GM12874 (cell line): Measurements from ENCODE around the gene TMEM52.

Experiments used
- CTCF ChIP-seq: IDR thresholded peaks from 2 replicates; pipeline ENCODE4 v1.5.1; 2011; ENCODE audit warnings: low read depth, mild to moderate bottlenecking, control low read depth, low read length, moderate library complexity; ENCODE audit not compliant: insufficient read depth

Gene TMEM52

GRCh38 chr1:1929639-1930545 lies 10.8 kb upstream of the TMEM52 start:
- TF ChIP-seq CTCF, result no peak

GRCh38 chr1:1929102-1929638 lies 10.1 kb upstream of the TMEM52 start:
- TF ChIP-seq CTCF, result no peak

- no peak for TF ChIP-seq CTCF
Measured at GRCh38 chr1:1928231-1929101, 9.4 kb upstream of the TMEM52 start.

GRCh38 chr1:1927751-1928150 lies 8.7 kb upstream of the TMEM52 start:
- TF ChIP-seq CTCF, result no peak

GRCh38 chr1:1926886-1927660 lies 8.0 kb upstream of the TMEM52 start:
- no peak for TF ChIP-seq CTCF

- no peak for TF ChIP-seq CTCF
Measured at GRCh38 chr1:1926346-1926811, 7.3 kb upstream of the TMEM52 start.
